Measurements from ENCODE around the gene CHIT1. TPM values are rescaled to one million over a fixed set of nuclear protein-coding genes. Genes with fewer than 3 reads are reported as not detected.

Gene CHIT1
- total and polyA plus RNA-seq, 2 of the 8 experiments (the other 6 are each of a cell fraction or from before 2014, with no cell fraction given), result not detected

- TF ChIP-seq TCF12 (IDR thresholded peaks at IDR 0.05; ENCODE audit: low read depth, low read length) (no peak), YY1 (IDR thresholded peaks at IDR 0.05; ENCODE audit: low read depth, low read length) (peak; percentile 95), SIN3A (conservative IDR thresholded peaks at IDR 0.05 in 1 of 2, IDR thresholded peaks at IDR 0.05 in 1 of 2; ENCODE audit: low read depth in 1 of 2, low read length in 2 of 2) (no peak), RXRA (IDR thresholded peaks at IDR 0.05; ENCODE audit: insufficient read depth, low read depth, low read length) (no peak), CHD7 (IDR thresholded peaks at IDR 0.05; ENCODE audit: insufficient replicate concordance, low read length) (no peak), KDM1A (IDR thresholded peaks at IDR 0.05; ENCODE audit: borderline replicate concordance, low read length) (no peak), SRF (IDR thresholded peaks at IDR 0.05; ENCODE audit: low read depth, low read length) (no peak), SIX5 (IDR thresholded peaks at IDR 0.05; ENCODE audit: low read depth, low read length) (peak; percentile 52)
- TF ChIP-seq, protein P1, sequence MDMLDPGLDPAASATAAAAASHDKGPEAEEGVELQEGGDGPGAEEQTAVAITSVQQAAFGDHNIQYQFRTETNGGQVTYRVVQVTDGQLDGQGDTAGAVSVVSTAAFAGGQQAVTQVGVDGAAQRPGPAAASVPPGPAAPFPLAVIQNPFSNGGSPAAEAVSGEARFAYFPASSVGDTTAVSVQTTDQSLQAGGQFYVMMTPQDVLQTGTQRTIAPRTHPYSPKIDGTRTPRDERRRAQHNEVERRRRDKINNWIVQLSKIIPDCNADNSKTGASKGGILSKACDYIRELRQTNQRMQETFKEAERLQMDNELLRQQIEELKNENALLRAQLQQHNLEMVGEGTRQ (IDR thresholded peaks at IDR 0.05; ENCODE audit: low read length), result peak; percentile 88
Observed at GRCh38 chr1:203271018-203271743, 41.7 kb upstream of the CHIT1 start (continued).

Measured in H1 (cell line).